ENCODE data around the gene SLC4A1.

- TF ChIP-seq EZH2 (IDR thresholded peaks at IDR 0.05; ENCODE audit: borderline replicate concordance, low read depth, low read length, severe bottlenecking) (no peak), POLR2AphosphoS5 (IDR thresholded peaks at IDR 0.05; ENCODE audit: insufficient read depth, low read depth, low read length) (no peak), MYC (IDR thresholded peaks at IDR 0.05; ENCODE audit: low read depth, low read length) (no peak), POLR2A (IDR thresholded peaks at IDR 0.05; ENCODE audit: low read depth, low read length) (no peak), JUN (IDR thresholded peaks at IDR 0.05; ENCODE audit: borderline replicate concordance, insufficient read depth, insufficient read length, low read depth) (no peak), GATA2 (IDR thresholded peaks at IDR 0.05; ENCODE audit: insufficient read depth, insufficient read length, low read depth, low read length) (no peak), MAX (IDR thresholded peaks at IDR 0.05; ENCODE audit: insufficient read depth, insufficient read length) (no peak)
- TF ChIP-seq, protein P1, sequence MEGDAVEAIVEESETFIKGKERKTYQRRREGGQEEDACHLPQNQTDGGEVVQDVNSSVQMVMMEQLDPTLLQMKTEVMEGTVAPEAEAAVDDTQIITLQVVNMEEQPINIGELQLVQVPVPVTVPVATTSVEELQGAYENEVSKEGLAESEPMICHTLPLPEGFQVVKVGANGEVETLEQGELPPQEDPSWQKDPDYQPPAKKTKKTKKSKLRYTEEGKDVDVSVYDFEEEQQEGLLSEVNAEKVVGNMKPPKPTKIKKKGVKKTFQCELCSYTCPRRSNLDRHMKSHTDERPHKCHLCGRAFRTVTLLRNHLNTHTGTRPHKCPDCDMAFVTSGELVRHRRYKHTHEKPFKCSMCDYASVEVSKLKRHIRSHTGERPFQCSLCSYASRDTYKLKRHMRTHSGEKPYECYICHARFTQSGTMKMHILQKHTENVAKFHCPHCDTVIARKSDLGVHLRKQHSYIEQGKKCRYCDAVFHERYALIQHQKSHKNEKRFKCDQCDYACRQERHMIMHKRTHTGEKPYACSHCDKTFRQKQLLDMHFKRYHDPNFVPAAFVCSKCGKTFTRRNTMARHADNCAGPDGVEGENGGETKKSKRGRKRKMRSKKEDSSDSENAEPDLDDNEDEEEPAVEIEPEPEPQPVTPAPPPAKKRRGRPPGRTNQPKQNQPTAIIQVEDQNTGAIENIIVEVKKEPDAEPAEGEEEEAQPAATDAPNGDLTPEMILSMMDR (IDR thresholded peaks at IDR 0.05; ENCODE audit: extremely low read depth in 1 of 2, insufficient read depth in 1 of 2, low read depth in 1 of 2, low read length in 2 of 2): no peak
These were observed 5.7 kb upstream of the SLC4A1 start for GRCh38 chr17:44273607-44274006.

Data from endothelial cell of umbilical vein (primary cell).